ENCODE data around the gene CDH4.

The CDH4 gene

DNA sequence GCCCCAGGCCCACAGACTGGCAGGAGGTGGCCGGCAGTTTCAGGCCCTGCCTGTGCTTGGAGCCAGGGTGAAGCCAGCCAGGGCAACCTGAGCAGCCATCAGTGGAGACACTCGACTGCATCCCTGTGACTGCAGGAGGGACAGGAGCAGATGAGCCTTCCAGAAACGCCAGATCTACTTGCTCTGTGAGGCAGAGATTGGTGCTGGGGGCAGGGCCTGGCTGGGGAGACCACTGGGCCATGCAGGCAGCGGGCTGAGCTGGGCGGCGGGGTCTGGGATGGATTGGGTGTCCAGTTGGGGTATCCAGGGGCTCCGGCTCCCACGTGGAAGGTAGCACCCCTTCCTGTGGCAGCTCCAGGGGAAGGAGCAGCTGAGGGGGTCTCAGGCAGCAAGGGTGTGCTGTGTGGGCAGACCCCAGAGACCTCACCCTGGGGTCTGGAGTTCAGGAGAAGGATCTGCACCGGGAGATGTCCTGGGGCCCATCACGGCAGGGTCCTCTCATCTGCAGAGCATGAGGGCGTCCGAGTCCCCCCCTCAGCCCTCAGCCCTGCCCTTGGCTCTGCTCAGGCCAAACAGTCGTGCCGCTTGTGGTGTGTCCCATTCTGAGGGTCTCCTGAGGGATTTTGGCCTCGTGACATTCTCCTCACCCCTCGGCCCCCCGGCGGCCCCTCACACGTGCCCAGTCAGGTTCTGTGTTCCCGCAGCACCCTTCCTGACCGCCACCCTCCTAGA lies 478.7 kb downstream of the CDH4 start:
- no peak for FAIRE-seq

GRCh38 chr20:61731363-61732181 lies 479.5 kb downstream of the CDH4 start:
- no peak for FAIRE-seq

- FAIRE-seq: no peak
These were observed 480.6 kb downstream of the CDH4 start for GRCh38 chr20:61732511-61733210.

GRCh38 chr20:61733216-61733615 lies 481.2 kb downstream of the CDH4 start:
- no peak for FAIRE-seq

GRCh38 chr20:61733891-61734732 lies 482.1 kb downstream of the CDH4 start:
- FAIRE-seq: no peak

GRCh38 chr20:61734733-61735502 lies 482.9 kb downstream of the CDH4 start:
- no peak for FAIRE-seq

GRCh38 chr20:61735503-61735785 lies 483.4 kb downstream of the CDH4 start:
- FAIRE-seq: no peak

GRCh38 chr20:61736001-61736635 lies 484.1 kb downstream of the CDH4 start:
- FAIRE-seq: no peak

DNA sequence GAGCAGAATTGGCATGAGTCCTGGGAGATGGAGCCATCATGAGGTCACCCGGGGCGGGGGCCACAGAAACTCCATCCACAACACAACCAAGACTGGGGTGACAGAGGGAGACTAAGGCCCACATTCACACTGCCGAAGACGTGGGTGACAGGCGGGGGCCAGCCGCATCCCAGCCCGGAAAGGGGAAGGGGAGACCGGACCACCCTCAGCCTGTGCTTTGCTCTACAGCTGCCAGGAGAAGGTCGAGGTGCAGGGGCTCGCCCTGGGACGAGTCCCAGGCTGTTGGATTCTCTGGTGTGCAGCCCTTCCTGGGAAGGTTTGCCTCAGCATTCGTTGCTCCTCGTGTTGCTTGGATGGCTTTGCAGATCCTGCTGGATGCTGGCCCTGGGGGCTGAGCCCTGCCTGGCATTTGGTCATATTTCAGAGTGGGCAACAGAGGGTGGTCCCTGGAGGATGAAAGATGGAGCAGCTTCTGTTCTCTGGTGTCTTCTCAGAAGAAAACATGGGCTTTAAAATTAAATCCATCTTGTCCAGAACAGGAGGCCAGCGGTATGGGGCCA lies 484.8 kb downstream of the CDH4 start:
- no peak for FAIRE-seq

- FAIRE-seq: no peak
These were observed 485.3 kb downstream of the CDH4 start for GRCh38 chr20:61737346-61737745.

DNA sequence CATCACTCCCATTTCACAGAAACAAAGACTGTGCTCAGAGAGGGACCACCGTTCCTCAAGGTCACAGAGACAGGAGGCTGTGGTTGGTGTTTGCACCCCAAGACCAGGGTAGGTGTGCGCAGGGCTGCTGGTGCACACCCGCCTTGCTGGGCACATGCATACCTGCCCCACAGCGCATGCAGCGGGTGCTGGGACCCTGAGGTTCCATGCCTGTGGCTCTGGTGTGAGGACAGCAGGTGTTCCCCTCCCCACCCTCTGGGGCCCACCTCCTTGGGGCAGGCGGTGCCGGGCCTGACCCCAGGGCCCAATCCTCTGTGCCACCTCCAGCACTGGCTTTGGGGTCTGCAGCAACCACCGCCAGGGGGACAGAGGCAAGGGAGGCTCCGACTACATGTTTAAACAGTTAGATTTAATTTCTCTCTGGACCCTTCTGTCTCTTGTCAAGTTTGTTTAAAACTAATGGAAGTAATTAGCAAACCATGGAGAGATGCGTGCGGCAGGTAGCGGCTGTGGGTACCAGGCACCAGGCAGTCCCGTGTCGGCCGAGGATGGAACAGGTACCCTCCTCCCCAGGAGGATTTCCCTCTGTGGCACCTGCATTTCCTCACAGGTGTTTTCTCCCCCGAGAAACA lies 485.9 kb downstream of the CDH4 start:
- FAIRE-seq: no peak

DNA sequence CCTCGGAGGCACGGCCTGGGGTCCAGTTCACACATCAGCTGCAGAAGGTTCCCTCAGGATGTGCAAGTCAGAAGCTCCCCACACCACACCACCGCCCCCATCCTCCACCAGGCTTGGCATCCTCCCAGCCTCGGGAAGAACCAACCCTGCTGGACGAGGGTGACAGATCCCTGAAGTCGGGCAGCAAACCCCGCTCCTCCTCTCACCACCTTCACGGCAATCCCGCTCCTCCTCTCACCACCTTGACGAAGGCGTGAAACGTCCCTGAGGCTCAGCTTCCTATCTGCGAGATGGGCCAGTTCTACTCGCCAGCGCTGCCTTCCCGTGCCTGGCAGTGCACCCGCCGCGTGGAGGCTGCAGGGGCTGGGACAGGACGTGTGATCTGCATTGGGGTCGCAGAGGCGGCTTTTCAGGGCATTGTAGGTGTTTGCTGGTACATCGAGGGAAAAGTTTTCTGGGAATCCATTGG lies 486.6 kb downstream of the CDH4 start:
- FAIRE-seq: no peak

DNA sequence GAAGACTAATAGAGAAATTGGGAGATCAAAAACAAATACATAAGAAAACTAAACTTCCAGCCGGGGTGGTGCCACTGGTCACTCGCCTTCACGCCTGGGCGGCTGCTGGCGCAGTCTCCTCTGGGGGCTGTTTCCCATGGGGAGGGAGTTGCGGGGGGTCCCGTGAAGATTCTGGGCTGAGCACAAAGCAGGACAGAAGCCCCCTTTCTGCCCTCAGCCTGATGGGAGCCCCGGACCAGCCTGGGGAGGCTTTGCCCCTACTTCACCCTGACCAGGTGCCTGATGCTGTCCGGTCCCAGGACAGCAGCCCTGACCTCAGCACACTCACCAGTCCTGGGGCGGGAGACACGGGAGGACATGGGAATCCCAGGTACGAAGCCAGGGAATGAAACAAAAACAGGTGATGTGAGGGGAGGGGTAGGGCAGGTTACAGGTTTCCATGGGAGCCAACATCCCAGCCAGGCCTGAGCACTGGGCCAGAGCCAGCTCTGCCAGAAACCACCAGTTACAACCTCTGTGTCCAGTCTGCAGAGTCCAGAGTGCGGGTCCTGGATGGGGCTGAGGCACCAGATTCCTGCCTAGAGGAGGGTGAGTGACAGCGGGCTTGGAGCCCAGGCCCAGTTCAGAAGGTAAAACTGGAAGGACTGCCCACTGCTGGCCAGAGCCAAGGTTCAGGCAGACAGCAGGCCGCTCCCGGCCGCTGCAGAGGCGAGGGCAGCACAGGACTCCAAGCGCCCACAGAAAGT lies 487.2 kb downstream of the CDH4 start:
- FAIRE-seq: no peak

DNA sequence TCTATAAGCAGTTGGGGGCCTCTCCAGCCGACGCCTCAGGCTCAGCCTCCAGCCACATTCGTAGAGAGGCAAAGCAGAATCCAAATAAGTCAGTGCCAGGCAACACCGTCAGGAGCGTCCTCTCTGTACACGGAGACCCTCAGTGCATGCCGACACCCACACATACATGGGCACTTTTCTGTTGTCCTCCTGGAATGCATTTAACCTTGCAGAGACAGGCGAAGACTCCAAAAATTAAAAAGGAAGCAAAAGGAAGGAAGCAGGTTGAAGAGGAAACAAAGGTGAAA lies 487.7 kb downstream of the CDH4 start:
- FAIRE-seq: no peak

DNA sequence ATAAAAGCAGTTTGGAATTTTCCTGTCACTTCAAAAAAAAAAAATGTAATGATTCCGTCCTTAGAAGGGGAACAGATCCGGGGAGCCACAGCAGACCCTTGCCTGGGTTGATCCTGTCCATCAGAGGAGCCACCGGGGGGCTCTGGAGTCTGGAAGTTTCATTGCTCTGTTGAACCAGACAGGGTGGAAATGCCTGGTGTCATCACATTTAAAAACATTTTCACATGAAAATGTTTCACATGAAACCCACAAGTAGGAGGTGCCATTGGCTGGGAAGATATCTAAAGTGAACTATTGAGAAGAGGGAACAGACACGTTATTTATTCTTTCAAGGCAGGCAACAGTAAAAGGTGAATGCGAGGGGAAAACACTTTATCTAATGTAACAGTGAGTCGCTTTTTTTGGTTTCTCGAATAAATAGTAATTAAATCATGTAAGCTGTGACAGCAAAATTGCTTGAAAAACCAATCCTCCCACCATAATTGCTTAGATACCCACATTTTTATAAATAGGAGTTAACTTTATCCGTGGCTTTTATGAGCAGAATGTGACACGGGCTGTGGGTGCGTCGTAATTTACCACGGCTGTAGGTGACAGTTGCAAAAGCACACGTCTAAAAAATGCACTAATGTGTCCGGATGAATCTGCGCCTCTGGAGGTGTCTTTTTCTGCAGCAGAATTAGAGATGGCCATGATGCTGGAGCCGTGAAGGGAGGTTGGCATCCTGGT lies 490.2 kb downstream of the CDH4 start:
- no peak for FAIRE-seq

DNA sequence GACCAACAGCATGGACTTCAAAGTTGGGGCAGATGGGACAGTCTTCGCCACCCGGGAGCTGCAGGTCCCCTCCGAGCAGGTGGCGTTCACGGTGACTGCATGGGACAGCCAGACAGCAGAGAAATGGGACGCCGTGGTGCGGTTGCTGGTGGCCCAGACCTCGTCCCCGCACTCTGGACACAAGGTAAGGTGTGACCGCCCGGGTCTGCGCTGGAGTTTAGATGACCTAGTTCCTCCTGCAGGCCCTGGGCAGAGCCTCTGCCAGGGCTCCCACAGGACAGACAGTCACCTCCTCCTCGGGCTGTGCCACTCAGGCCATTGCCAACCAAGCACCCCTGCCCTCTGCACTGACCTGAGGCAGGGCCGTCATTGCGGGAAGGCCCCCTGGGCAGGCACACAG lies 491.5 kb downstream of the CDH4 start:
- no peak for FAIRE-seq

- no peak for FAIRE-seq
These were observed 492.8 kb downstream of the CDH4 start for GRCh38 chr20:61744691-61745396.

DNA sequence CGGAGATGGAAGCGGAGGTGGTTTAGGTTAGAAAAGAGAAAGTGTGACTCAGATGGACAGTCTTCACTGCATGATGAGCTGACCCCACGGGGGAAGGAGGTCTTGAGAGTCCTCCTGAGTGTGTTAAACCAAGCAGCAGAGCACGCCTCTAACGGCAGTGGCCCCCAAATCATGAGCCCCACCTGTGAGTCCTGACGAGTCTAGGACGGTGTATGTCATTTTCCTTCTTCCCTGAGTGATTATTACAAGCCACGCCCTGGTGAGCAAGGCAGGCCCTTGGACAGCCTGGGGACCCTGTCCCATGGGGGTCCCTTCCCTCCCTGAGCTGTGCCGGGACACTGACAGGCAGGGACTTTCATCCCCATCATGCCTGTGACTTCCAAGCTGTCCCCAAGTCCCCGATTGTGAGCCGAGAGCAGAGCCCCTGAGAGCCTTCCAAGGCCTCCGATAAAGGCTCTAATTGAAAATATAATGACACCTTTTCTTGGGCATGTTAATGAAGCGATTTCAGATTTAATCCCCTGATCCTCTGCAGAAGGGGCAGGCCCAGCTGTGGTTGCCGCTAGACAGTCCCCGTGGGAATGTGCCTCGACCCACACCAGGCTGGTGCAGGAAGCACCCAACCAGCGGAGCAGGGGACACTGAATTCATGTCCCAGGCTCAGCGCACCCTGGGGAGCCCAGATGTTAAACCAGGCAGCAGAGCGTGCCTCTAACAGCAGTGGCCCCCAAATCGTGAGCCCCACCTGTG lies 493.5 kb downstream of the CDH4 start:
- no peak for FAIRE-seq
